ENCODE measurements around the gene SEC22C. TPM values are rescaled to one million over a fixed set of nuclear protein-coding genes. Genes with fewer than 3 reads are reported as not detected.
"Not testable (repeated sequence)": the region's sequence is repeated elsewhere in the genome, so short reads cannot be mapped to it uniquely, and the experiment has no call there.

Gene SEC22C
- total and polyA plus RNA-seq, 2 experiments from 2014 or later = 21.9 to 48.3 TPM

DNA sequence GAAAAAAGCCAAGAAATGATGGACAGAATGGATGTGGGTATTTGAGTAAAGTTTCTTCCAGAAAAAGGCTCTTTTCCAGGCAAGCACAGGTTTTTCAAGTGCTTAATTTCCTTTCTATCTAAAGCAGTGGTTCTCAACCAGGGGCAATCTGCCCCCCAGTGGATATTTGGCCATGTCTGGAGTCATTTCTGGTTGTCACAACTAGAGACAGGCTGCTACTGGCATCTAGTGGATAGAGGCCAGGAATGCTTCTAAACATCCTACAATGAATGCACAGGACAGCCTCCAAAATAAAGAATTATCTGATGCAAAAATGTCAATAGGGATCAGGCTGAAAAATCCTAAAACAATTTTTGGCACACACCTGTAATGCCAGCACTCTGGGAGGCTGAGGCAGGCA, 23.9 kb downstream of the SEC22C start:
- H3K9me2 ChIP-seq (ENCODE audit: insufficient read depth) = no peaks in the 10 kb centered on the region
- ATAC-seq = no peak; the same call in 2 of the 3 replicates
- no peaks in the 10 kb centered on the region for H3K4me1 ChIP-seq (ENCODE audit: insufficient read depth)
- Mint-ChIP-seq H3K36me3 (ENCODE audit: low read depth) (peaks cover 59% of the 10 kb centered on the region), H3K27ac (no peak overlapping the region), H3K9me3 (no peaks in the 10 kb centered on the region), H3K27me3 (ENCODE audit: insufficient read depth, low read depth, poor library complexity) (no peaks in the 10 kb centered on the region), H3K4me1 (no peaks in the 10 kb centered on the region), H3K4me3 (no peak overlapping the region)
- H3K36me3 ChIP-seq (ENCODE audit: insufficient read depth) = peaks cover 17% of the 10 kb centered on the region
- no peak overlapping the region for H2AFZ ChIP-seq
- no peaks in the 10 kb centered on the region; the same call in 1 of the 2 replicates for H4K20me1 ChIP-seq (replicated peaks; ENCODE audit: insufficient read depth)
- no peak overlapping the region for H3K27ac ChIP-seq (ENCODE audit: low read depth)
- no peak overlapping the region for H3K4me3 ChIP-seq
- no peaks in the 10 kb centered on the region for H3K79me2 ChIP-seq (replicated peaks; ENCODE audit: insufficient read depth)
- TF ChIP-seq EZH2 (IDR thresholded peaks at IDR 0.05; ENCODE audit: low read depth, unreplicated experiment) (no peak), ZNF331 (CRISPR knock-in tag; IDR thresholded peaks at IDR 0.05; ENCODE audit: low read depth) (no peak), JUNB (IDR thresholded peaks at IDR 0.05; ENCODE audit: unreplicated experiment) (no peak), CREB1 (CRISPR knock-in tag; IDR thresholded peaks at IDR 0.05; ENCODE audit: low read depth) (no peak), EZH2phosphoT487 (IDR thresholded peaks at IDR 0.05; ENCODE audit: unreplicated experiment) (no peak), POLR2AphosphoS5 (IDR thresholded peaks at IDR 0.05; ENCODE audit: low read depth) (no peak)
- TF ChIP-seq, protein P1, sequence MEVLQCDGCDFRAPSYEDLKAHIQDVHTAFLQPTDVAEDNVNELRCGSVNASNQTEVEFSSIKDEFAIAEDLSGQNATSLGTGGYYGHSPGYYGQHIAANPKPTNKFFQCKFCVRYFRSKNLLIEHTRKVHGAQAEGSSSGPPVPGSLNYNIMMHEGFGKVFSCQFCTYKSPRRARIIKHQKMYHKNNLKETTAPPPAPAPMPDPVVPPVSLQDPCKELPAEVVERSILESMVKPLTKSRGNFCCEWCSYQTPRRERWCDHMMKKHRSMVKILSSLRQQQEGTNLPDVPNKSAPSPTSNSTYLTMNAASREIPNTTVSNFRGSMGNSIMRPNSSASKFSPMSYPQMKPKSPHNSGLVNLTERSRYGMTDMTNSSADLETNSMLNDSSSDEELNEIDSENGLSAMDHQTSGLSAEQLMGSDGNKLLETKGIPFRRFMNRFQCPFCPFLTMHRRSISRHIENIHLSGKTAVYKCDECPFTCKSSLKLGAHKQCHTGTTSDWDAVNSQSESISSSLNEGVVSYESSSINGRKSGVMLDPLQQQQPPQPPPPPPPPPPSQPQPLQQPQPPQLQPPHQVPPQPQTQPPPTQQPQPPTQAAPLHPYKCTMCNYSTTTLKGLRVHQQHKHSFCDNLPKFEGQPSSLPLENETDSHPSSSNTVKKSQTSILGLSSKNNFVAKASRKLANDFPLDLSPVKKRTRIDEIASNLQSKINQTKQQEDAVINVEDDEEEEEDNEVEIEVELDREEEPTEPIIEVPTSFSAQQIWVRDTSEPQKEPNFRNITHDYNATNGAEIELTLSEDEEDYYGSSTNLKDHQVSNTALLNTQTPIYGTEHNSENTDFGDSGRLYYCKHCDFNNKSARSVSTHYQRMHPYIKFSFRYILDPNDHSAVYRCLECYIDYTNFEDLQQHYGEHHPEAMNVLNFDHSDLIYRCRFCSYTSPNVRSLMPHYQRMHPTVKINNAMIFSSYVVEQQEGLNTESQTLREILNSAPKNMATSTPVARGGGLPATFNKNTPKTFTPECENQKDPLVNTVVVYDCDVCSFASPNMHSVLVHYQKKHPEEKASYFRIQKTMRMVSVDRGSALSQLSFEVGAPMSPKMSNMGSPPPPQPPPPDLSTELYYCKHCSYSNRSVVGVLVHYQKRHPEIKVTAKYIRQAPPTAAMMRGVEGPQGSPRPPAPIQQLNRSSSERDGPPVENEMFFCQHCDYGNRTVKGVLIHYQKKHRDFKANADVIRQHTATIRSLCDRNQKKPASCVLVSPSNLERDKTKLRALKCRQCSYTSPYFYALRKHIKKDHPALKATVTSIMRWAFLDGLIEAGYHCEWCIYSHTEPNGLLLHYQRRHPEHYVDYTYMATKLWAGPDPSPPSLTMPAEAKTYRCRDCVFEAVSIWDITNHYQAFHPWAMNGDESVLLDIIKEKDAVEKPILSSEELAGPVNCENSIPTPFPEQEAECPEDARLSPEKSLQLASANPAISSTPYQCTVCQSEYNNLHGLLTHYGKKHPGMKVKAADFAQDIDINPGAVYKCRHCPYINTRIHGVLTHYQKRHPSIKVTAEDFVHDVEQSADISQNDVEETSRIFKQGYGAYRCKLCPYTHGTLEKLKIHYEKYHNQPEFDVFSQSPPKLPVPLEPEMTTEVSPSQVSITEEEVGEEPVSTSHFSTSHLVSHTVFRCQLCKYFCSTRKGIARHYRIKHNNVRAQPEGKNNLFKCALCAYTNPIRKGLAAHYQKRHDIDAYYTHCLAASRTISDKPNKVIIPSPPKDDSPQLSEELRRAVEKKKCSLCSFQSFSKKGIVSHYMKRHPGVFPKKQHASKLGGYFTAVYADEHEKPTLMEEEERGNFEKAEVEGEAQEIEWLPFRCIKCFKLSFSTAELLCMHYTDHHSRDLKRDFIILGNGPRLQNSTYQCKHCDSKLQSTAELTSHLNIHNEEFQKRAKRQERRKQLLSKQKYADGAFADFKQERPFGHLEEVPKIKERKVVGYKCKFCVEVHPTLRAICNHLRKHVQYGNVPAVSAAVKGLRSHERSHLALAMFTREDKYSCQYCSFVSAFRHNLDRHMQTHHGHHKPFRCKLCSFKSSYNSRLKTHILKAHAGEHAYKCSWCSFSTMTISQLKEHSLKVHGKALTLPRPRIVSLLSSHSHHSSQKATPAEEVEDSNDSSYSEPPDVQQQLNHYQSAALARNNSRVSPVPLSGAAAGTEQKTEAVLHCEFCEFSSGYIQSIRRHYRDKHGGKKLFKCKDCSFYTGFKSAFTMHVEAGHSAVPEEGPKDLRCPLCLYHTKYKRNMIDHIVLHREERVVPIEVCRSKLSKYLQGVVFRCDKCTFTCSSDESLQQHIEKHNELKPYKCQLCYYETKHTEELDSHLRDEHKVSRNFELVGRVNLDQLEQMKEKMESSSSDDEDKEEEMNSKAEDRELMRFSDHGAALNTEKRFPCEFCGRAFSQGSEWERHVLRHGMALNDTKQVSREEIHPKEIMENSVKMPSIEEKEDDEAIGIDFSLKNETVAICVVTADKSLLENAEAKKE (CRISPR knock-in tag; IDR thresholded peaks at IDR 0.05) = no peak
- TF ChIP-seq, protein P2, sequence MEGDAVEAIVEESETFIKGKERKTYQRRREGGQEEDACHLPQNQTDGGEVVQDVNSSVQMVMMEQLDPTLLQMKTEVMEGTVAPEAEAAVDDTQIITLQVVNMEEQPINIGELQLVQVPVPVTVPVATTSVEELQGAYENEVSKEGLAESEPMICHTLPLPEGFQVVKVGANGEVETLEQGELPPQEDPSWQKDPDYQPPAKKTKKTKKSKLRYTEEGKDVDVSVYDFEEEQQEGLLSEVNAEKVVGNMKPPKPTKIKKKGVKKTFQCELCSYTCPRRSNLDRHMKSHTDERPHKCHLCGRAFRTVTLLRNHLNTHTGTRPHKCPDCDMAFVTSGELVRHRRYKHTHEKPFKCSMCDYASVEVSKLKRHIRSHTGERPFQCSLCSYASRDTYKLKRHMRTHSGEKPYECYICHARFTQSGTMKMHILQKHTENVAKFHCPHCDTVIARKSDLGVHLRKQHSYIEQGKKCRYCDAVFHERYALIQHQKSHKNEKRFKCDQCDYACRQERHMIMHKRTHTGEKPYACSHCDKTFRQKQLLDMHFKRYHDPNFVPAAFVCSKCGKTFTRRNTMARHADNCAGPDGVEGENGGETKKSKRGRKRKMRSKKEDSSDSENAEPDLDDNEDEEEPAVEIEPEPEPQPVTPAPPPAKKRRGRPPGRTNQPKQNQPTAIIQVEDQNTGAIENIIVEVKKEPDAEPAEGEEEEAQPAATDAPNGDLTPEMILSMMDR (conservative IDR thresholded peaks at IDR 0.05; ENCODE audit: low read depth in 2 of 2) = peak in 1 of 2 experiments; percentile 48; a peak in 2 of 4 replicates
- no peak for DNase-seq (ENCODE audit: low spot score)
- H3K4me2 ChIP-seq = no peak overlapping the region
- no peaks in the 10 kb centered on the region for H3K27me3 ChIP-seq (ENCODE audit: insufficient read depth)
- H3F3A ChIP-seq (replicated peaks; ENCODE audit: low read depth) = no peaks in the 10 kb centered on the region

- not testable (repeated sequence) for DNase-seq (ENCODE audit: low spot score); H4K20me1 ChIP-seq (replicated peaks; ENCODE audit: insufficient read depth); H3K4me3 Mint-ChIP-seq; H3K4me1 Mint-ChIP-seq; ATAC-seq; H3K27ac Mint-ChIP-seq; H3K27me3 ChIP-seq (ENCODE audit: insufficient read depth); H3K4me2 ChIP-seq; H3K4me3 ChIP-seq; H3K9me2 ChIP-seq (ENCODE audit: insufficient read depth); H3K27me3 Mint-ChIP-seq (ENCODE audit: insufficient read depth, low read depth, poor library complexity); H3K4me1 ChIP-seq (ENCODE audit: insufficient read depth); H3F3A ChIP-seq (replicated peaks; ENCODE audit: low read depth); H3K27ac ChIP-seq (ENCODE audit: low read depth); H2AFZ ChIP-seq; H3K9me3 Mint-ChIP-seq; H3K79me2 ChIP-seq (replicated peaks; ENCODE audit: insufficient read depth)
- H3K36me3 ChIP-seq (ENCODE audit: insufficient read depth) = peaks cover 21% of the 10 kb centered on the region
- peaks cover 59% of the 10 kb centered on the region for H3K36me3 Mint-ChIP-seq (ENCODE audit: low read depth)
These were observed 24.9 kb downstream of the SEC22C start for GRCh38 chr3:42556817-42557216.

All from GM23338 (cell line).